Coronary artery (tissue), 2 donors: Measurements from ENCODE around the gene GRB10.
A peak's percentile ranks its signal among the peaks of the same experiment; 100 is the strongest.
"Not testable (repeated sequence)": the region's sequence is repeated elsewhere in the genome, so short reads cannot be mapped to it uniquely, and the experiment has no call there.

Experiments
- DNase-seq: peaks from one replicate; pipeline ENCODE4 v3.0.0-alpha.2; 2017; ENCODE audit warnings: low spot score
- H3K27ac ChIP-seq, 2 donors: fragments of 200-600 bp; sonication (generic); one replicate each; pipeline ENCODE4 v1.5.1; 2016 to 2019
- H3K4me3 ChIP-seq: fragments of 200-600 bp; sonication (generic); 2 replicates; pipeline ENCODE4 v1.5.1; 2016; ENCODE audit warnings: mild to moderate bottlenecking, moderate library complexity
- CTCF ChIP-seq: fragments of 200-600 bp; sonication (generic); IDR thresholded peaks from one replicate; pipeline ENCODE4 v1.5.1; 2019; ENCODE audit warnings: antibody characterized with exemption

The GRB10 gene

GRCh38 chr7:50556247-50556991, 226.3 kb downstream of the GRB10 start:
- H3K27ac ChIP-seq: peak overlapping the region in 1 of 2 donors; percentile 32
- no peak for TF ChIP-seq CTCF
- no peak overlapping the region for H3K4me3 ChIP-seq
- no peak for DNase-seq

GRCh38 chr7:50555594-50556140, 227.0 kb downstream of the GRB10 start:
- no peak for TF ChIP-seq CTCF
- no peak for DNase-seq
- no peak overlapping the region for H3K4me3 ChIP-seq
- peak overlapping the region in 1 of 2 donors; percentile 32 for H3K27ac ChIP-seq

DNA sequence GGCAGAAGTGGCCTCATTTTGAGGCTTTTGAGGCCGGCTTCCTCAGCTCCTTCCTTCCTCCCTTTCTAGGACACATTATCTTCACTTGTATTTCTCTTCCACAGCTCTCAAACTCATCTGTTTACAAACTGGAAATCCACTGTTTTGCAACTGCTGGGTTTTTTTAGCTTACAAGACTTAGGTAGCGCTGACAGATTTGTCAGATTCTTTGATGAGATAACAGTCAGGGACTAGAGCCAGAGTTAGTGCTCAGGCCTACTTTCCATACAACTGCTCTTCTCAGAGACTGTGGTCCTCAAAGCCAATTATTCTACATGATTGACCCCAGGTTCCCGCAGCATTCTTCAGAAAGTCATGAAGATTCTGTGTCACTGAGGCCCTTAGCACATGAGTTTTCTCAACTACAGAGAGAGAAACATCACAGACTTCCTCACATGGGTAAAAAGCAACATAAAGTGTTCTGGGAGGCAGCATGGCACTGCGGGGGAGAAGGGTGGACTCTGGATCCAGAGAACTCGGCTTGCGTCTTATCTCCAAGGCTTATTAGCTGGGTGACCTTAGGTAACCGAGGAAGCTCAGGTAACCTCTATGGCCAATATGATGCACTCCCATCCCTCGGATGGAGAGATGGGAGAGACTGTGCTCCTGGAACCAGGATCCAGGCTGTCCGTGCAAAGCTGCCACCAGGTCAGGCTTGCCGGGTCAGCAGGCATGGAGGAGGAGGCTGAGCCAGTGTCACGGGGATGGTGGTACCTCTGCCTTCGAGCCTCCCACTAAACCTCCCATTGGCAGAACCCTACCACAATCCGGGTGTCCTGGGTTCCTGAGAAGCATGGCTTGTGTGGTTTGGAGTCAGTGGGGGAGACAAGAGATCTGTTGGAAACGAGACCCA, 228.0 kb downstream of the GRB10 start:
- DNase-seq: no peak
- TF ChIP-seq CTCF: no peak
- H3K27ac ChIP-seq: no peak overlapping the region
- H3K4me3 ChIP-seq: no peak overlapping the region

GRCh38 chr7:50553973-50554372, 228.7 kb downstream of the GRB10 start:
- no peak for TF ChIP-seq CTCF
- DNase-seq: peak; percentile 33
- Histone ChIP-seq H3K27ac (no peak overlapping the region), H3K4me3 (no peak overlapping the region)

DNA sequence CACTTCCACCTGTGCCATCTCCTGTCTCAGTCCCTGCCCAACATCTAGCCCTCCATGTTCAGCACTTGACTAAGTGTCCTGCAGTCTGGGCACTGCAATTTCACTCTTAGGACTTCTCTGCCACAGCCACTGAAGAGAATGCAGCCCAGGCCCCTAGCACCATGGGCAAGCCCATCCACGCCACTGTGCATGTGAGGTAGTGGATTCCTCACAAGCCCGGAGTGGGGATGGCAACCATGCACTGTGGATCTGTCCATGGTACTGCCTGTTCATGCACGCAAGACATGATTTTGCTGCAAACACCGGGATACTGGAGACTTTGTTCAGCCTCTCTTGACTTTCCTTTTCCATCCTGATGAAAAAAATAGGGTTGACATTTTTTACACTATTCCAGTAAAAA, 229.8 kb downstream of the GRB10 start:
- no peak overlapping the region for H3K27ac ChIP-seq
- no peak overlapping the region for H3K4me3 ChIP-seq
- DNase-seq: no peak
- TF ChIP-seq CTCF: no peak

GRCh38 chr7:50552139-50552538, 230.6 kb downstream of the GRB10 start:
- TF ChIP-seq CTCF: no peak
- H3K4me3 ChIP-seq: no peak overlapping the region
- no peak overlapping the region for H3K27ac ChIP-seq
- no peak for DNase-seq

- H3K4me3 ChIP-seq, H3K27ac ChIP-seq, DNase-seq: not testable (repeated sequence)
Measured at GRCh38 chr7:50545613-50546012, 237.1 kb downstream of the GRB10 start.
